Endothelial cell of umbilical vein (primary cell): ENCODE results near the gene MAT1A. TPM values are rescaled to one million over a fixed set of nuclear protein-coding genes. Genes with fewer than 3 reads are reported as not detected.

ENCODE experiments used
- BruUV-seq: library from RNA; stranded (reverse); fragments of 400-500 nt; replicated peaks from 2 replicates; lab custom pipeline; 2021; lab: Mats Ljungman, UMichigan
- CTCF ChIA-PET: fragments of 300-600, 350-600 bp; sonication (Branson Sonifier 250); formaldehyde crosslinking; loops from one replicate; lab custom pipeline; 2021; ENCODE audit warnings: antibody characterized with exemption, inconsistent platforms; lab: Charles Lee
- POLR2A ChIA-PET: fragments of 300-600, 350-600 bp; sonication (Branson Sonifier 250); formaldehyde crosslinking; loops from one replicate; lab custom pipeline; 2021; ENCODE audit warnings: antibody characterized with exemption, inconsistent platforms; lab: Charles Lee
- DNase-seq: peaks from one replicate; pipeline ENCODE4 v3.0.0-alpha.2; 2011; ENCODE audit warnings: low read depth, low spot score
- FAIRE-seq: peaks from 2 replicates; lab custom pipeline; 2011; peaks lifted over from hg19 to GRCh38; lab: Jason Lieb, UNC
- H2AFZ ChIP-seq: 2 replicates; pipeline ENCODE4 v1.6.0; 2012; ENCODE audit warnings: low read depth, low read length, control low read depth, inconsistent platforms
- H3K27ac ChIP-seq: 2 replicates; pipeline ENCODE4 v1.5.1; 2011; ENCODE audit warnings: low read depth, mild to moderate bottlenecking, control low read depth, low read length, moderate library complexity; ENCODE audit not compliant: insufficient read depth
- H3K27me3 ChIP-seq, 2 experiments: 2 replicates each; pipeline versions ENCODE4 v1.6.0 to v1.6.1; 2011; ENCODE audit warnings: low read length in 2 of 2, mixed read lengths in 1 of 2; ENCODE audit not compliant: control insufficient read depth in 2 of 2, insufficient read depth in 2 of 2
- H3K36me3 ChIP-seq, 2 experiments: 2 replicates in 1 of 2; 3 replicates in 1 of 2; pipeline ENCODE4 v1.5.1; 2011; ENCODE audit warnings: low read length in 2 of 2, mild to moderate bottlenecking in 1 of 2, moderate library complexity in 1 of 2; ENCODE audit not compliant: control insufficient read depth in 2 of 2, insufficient read depth in 2 of 2; ENCODE audit errors: extremely low read depth in 1 of 2
- H3K4me1 ChIP-seq: 3 replicates; pipeline ENCODE4 v1.5.1; 2011; ENCODE audit warnings: mild to moderate bottlenecking, low read length; ENCODE audit not compliant: control insufficient read depth, insufficient read depth; ENCODE audit errors: extremely low read depth
- H3K4me2 ChIP-seq: 2 replicates; pipeline ENCODE4 v1.6.1; 2011; ENCODE audit warnings: low read length, control low read depth, mixed read lengths; ENCODE audit not compliant: insufficient read depth
- H3K4me3 ChIP-seq, 3 experiments: fragments of 200-600 bp in 1 of 3; sonication (generic), shearing (Covaris generic) in 1 of 3; replicated peaks in 1 of 3; 2 replicates each; pipeline ENCODE4 v1.5.1; 2011 to 2016; ENCODE audit warnings: control low read depth in 3 of 3, low read length in 3 of 3, mild to moderate bottlenecking in 2 of 3, inconsistent platforms in 1 of 3, low read depth in 1 of 3, moderate library complexity in 1 of 3; ENCODE audit not compliant: insufficient read depth in 1 of 3
- H3K79me2 ChIP-seq: 2 replicates; pipeline ENCODE4 v1.6.0; 2012; ENCODE audit warnings: low read length, inconsistent platforms; ENCODE audit not compliant: control insufficient read depth, insufficient read depth
- H3K9ac ChIP-seq: replicated peaks from 2 replicates; pipeline ENCODE3; 2011; ENCODE audit warnings: low read length, control low read depth; ENCODE audit not compliant: insufficient read depth; ENCODE audit errors: extremely low read depth
- H3K9me1 ChIP-seq: replicated peaks from 3 replicates; pipeline ENCODE4 v1.6.0; 2011; ENCODE audit warnings: mild to moderate bottlenecking, low read length; ENCODE audit not compliant: control insufficient read depth, insufficient read depth; ENCODE audit errors: extremely low read depth
- H3K9me3 ChIP-seq: replicated peaks from 2 replicates; pipeline ENCODE4 v1.5.1; 2012; ENCODE audit warnings: low read length, inconsistent platforms; ENCODE audit not compliant: control insufficient read depth, insufficient read depth
- H4K20me1 ChIP-seq: replicated peaks from 2 replicates; pipeline ENCODE3; 2011; ENCODE audit warnings: mild to moderate bottlenecking, low read length; ENCODE audit not compliant: control insufficient read depth, insufficient read depth; ENCODE audit errors: extremely low read depth
- POLR2A ChIP-seq: IDR thresholded peaks from 2 replicates; pipeline ENCODE4 v1.6.1; 2012; ENCODE audit warnings: low read depth, mild to moderate bottlenecking, control low read depth, low read length
- POLR2AphosphoS5 ChIP-seq: IDR thresholded peaks from 2 replicates; pipeline ENCODE4 v1.6.1; 2012; ENCODE audit warnings: low read depth, mild to moderate bottlenecking, control low read depth, low read length, moderate library complexity; ENCODE audit not compliant: insufficient read depth
- dilution Hi-C: fragments of 300-500 bp; cut with MboI; formaldehyde crosslinking; loops from one replicate; pipeline ENCODE4 v1.15.0; 2019; ENCODE audit warnings: low sequenced_read_pairs; ENCODE audit not compliant: extremely low pct_ligation_motif_present
- intact Hi-C: fragments of 100-400 bp; cut with micrococcal nuclease; formaldehyde crosslinking; loops from one replicate; pipeline ENCODE4 v1.10.0; 2022
- polyA plus RNA-seq, 4 experiments: library from polyadenylated mRNA; depleted of rRNA in 3 of 4; stranded (reverse) in 3 of 4; unstranded in 1 of 4; fragments of >200 nt; gene quantifications; 2 replicates each; pipeline versions ENCODE4 v1.2.1 to v1.2.3, GENCODE V29; 2011 to 2012; ENCODE audit warnings: missing spikeins in 1 of 4
- total RNA-seq: library from RNA; stranded (reverse); gene quantifications from 2 replicates; pipeline ENCODE4 v1.2.3, GENCODE V29; 2021

MAT1A gene
- total and polyA plus RNA-seq, 2 donors (not counting 3 experiments of a cell fraction or from before 2014, with no cell fraction given), result not detected

GRCh38 chr10:80273523-80274170 is 15.8 kb downstream of the MAT1A start:
- POLR2A ChIA-PET, result no interaction called here
- Histone ChIP-seq H4K20me1 (no peaks in the 10 kb centered on the region), H2AFZ (no peak overlapping the region), H3K9ac (no peak overlapping the region), H3K4me2 (no peak overlapping the region), H3K4me3 (no peak overlapping the region), H3K27me3 (no peaks in the 10 kb centered on the region), H3K79me2 (no peaks in the 10 kb centered on the region), H3K27ac (no peak overlapping the region), H3K9me3 (no peaks in the 10 kb centered on the region), H3K9me1 (no peaks in the 10 kb centered on the region), H3K4me1 (no peaks in the 10 kb centered on the region), H3K36me3 (no peaks in the 10 kb centered on the region)
- intact Hi-C loops, result no loop called here
- DNase-seq (no peak), FAIRE-seq (no peak)
- BruUV-seq, result no TSS peak
- TF ChIP-seq POLR2A, result no peak
- dilution Hi-C loops, result no loop called here
- CTCF ChIA-PET, result no interaction called here

- Histone ChIP-seq H3K36me3 (no peaks in the 10 kb centered on the region), H3K9ac (no peak overlapping the region), H3K4me2 (no peak overlapping the region), H3K9me3 (no peaks in the 10 kb centered on the region), H4K20me1 (no peaks in the 10 kb centered on the region), H2AFZ (no peak overlapping the region), H3K4me1 (no peaks in the 10 kb centered on the region), H3K4me3 (no peak overlapping the region), H3K9me1 (no peaks in the 10 kb centered on the region), H3K27ac (no peak overlapping the region), H3K27me3 (no peaks in the 10 kb centered on the region), H3K79me2 (no peaks in the 10 kb centered on the region)
- CTCF ChIA-PET, result no interaction called here
- intact Hi-C loops, result no loop called here
- no TSS peak for BruUV-seq
- dilution Hi-C loops, result no loop called here
- POLR2A ChIA-PET, result no interaction called here
- TF ChIP-seq POLR2AphosphoS5, result no peak
- FAIRE-seq (no peak), DNase-seq (no peak)
Measured at GRCh38 chr10:80272793-80273522, 16.5 kb downstream of the MAT1A start.
